K562 (cell line): Measurements from ENCODE around the gene TCF21. TPM values are rescaled to one million over a fixed set of nuclear protein-coding genes. Genes with fewer than 3 reads are reported as not detected.

Experiments
- C11orf30 ChIP-seq: fragments of 450-650 bp; IDR thresholded peaks from 2 replicates; pipeline ENCODE4 v1.6.1; 2016; ENCODE audit warnings: low read depth, mild to moderate bottlenecking
- CBX2 ChIP-seq: fragments of 200-600 bp; sonication (generic); IDR thresholded peaks from one replicate; pipeline ENCODE4 v1.6.1; 2012; ENCODE audit warnings: mild to moderate bottlenecking, low read length, inconsistent platforms; ENCODE audit not compliant: insufficient read depth, poor library complexity, severe bottlenecking
- CHCHD3 ChIP-seq: fragments of 250-450 bp; sonication (Bioruptor Pico); IDR thresholded peaks from 2 replicates; pipeline ENCODE4 v2.1.2; 2022; ENCODE audit warnings: mild to moderate bottlenecking
- GABPB2 ChIP-seq: fragments of 250-450 bp; sonication (Bioruptor Pico); conservative IDR thresholded peaks from 2 replicates; pipeline ENCODE4 v1.5.1; 2021; ENCODE audit warnings: mild to moderate bottlenecking
- MAFF ChIP-seq: IDR thresholded peaks from 2 replicates; pipeline ENCODE4 v1.6.1; 2012; ENCODE audit warnings: low read length, improper control_type of control experiment
- MAFG ChIP-seq: fragments of 450-650 bp; conservative IDR thresholded peaks from 2 replicates; pipeline ENCODE4 v1.6.1; 2016; ENCODE audit warnings: missing genetic modification characterization, missing compliant biosample characterization
- ZKSCAN8 ChIP-seq: fragments of 200-800 bp; sonication (Bioruptor generic); IDR thresholded peaks from 2 replicates; pipeline ENCODE4 v1.6.1; 2016; ENCODE audit warnings: missing genetic modification characterization, missing compliant biosample characterization
- ZNF174 ChIP-seq: fragments of 250-450 bp; sonication (Bioruptor Pico); IDR thresholded peaks from 2 replicates; pipeline ENCODE4 v1.4.0; 2020; ENCODE audit warnings: mild to moderate bottlenecking
- ZNF316 ChIP-seq: fragments of 450-650 bp; IDR thresholded peaks from 2 replicates; pipeline ENCODE4 v1.6.1; 2016
- polyA plus RNA-seq, 8 experiments: library from polyadenylated mRNA; depleted of rRNA in 4 of 8; stranded (reverse) in 5 of 8; unstranded in 3 of 8; fragments of >200 nt; fragmentation: Nextera tagmentation in 2 of 8; fragmentation: Illumina TruSeq in 1 of 8; extraction: Ambion mirVana in 2 of 8; extraction: Trizol in 1 of 8; gene quantifications; 2 replicates each; pipeline versions ENCODE4 v1.2.1 to v1.2.3, GENCODE V29; 2011 to 2014; ENCODE audit warnings: inconsistent platforms in 1 of 8, missing spikeins in 1 of 8
- total RNA-seq, 7 experiments: library from RNA; depleted of rRNA in 6 of 7; stranded (reverse); fragments of >200 nt in 6 of 7; fragmentation: Illumina TruSeq in 2 of 7; extraction: Trizol in 2 of 7; gene quantifications; 2 replicates each; pipeline versions ENCODE4 v1.2.1 to v1.2.3, GENCODE V29; 2011 to 2021; ENCODE audit warnings: low replicate concordance in 1 of 7
- TF ChIP-seq, protein P1 (sequence below): sonication (generic); formaldehyde crosslinking; IDR thresholded peaks from 2 replicates; pipeline ENCODE4 v1.8.0; 2022; ENCODE audit warnings: mild to moderate bottlenecking, missing genetic modification reagents
- TF ChIP-seq, protein P2 (sequence below): fragments of 250-450 bp; sonication (Bioruptor Pico); IDR thresholded peaks from 2 replicates; pipeline ENCODE4 v1.4.0; 2020; ENCODE audit warnings: mild to moderate bottlenecking

The TCF21 gene
- total and polyA plus RNA-seq, 9 of the 15 experiments (the other 6 are each of a cell fraction or from before 2014, with no cell fraction given) = not detected

DNA sequence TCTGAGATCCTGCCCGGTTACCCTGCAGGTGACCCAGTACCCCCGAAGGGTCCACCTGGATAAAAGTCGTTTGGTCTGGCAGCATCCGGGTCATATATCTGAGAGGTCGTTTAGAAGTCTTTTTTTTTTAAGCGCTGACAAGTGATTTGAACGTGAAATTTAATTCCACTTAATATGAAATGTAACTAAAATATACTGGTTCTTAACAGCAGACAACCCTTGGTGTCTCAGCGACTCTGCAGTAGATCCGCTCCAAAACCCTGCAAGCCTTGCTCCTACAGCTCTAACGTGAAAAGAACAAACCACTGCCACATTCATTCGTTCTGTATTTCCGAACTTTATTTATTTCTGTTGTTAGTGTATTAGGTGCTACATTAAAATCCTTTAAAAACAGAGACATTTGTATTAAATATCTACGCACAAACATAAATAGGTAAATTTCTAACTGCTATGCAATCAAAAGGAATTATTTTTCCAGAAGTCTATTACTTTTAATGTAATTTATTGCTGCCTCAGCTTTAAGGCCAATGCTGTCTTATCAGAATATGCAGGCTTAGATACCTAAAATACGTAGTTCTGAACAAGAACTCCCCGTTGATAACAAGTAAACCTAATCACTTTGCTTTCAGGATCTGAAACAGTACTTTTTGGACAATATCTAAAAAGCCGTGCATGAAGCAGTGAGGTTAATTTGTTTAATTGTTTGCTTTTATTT is 33.5 kb upstream of the TCF21 start (continued):
- TF ChIP-seq, protein P1, sequence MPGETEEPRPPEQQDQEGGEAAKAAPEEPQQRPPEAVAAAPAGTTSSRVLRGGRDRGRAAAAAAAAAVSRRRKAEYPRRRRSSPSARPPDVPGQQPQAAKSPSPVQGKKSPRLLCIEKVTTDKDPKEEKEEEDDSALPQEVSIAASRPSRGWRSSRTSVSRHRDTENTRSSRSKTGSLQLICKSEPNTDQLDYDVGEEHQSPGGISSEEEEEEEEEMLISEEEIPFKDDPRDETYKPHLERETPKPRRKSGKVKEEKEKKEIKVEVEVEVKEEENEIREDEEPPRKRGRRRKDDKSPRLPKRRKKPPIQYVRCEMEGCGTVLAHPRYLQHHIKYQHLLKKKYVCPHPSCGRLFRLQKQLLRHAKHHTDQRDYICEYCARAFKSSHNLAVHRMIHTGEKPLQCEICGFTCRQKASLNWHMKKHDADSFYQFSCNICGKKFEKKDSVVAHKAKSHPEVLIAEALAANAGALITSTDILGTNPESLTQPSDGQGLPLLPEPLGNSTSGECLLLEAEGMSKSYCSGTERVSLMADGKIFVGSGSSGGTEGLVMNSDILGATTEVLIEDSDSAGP (CRISPR knock-in tag) = no peak
- TF ChIP-seq C11orf30 (peak; percentile 55), MAFF (0 out of 2 replicates have a peak, but pooled peaks have one; percentile 17), GABPB2 (no peak), CHCHD3 (no peak), ZKSCAN8 (CRISPR knock-in tag) (no peak), ZNF174 (CRISPR knock-in tag) (no peak), ZNF316 (peak; percentile 68), MAFG (peak; percentile 39; the same call in 1 of the 2 replicates), CBX2 (peak; percentile 77)
- TF ChIP-seq, protein P2, sequence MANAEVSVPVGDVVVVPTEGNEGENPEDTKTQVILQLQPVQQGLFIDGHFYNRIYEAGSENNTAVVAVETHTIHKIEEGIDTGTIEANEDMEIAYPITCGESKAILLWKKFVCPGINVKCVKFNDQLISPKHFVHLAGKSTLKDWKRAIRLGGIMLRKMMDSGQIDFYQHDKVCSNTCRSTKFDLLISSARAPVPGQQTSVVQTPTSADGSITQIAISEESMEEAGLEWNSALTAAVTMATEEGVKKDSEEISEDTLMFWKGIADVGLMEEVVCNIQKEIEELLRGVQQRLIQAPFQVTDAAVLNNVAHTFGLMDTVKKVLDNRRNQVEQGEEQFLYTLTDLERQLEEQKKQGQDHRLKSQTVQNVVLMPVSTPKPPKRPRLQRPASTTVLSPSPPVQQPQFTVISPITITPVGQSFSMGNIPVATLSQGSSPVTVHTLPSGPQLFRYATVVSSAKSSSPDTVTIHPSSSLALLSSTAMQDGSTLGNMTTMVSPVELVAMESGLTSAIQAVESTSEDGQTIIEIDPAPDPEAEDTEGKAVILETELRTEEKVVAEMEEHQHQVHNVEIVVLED (CRISPR knock-in tag) = no peak
